H1 (cell line): ENCODE results near the gene GRID2. TPM values are rescaled to one million over a fixed set of nuclear protein-coding genes. Genes with fewer than 3 reads are reported as not detected.

ENCODE experiments used
- CTCF ChIA-PET: fragments of 300-600 bp; sonication (Branson Sonifier 250); formaldehyde crosslinking; loops from one replicate; lab custom pipeline; 2021; ENCODE audit not compliant: partially characterized antibody; lab: Charles Lee
- POLR2A ChIA-PET: fragments of 300-600 bp; sonication (Branson Sonifier 250); formaldehyde crosslinking; loops from one replicate; lab custom pipeline; 2021; ENCODE audit warnings: inconsistent platforms; ENCODE audit not compliant: partially characterized antibody; lab: Charles Lee
- DNase-seq, 2 experiments: peaks; one replicate each; pipeline versions ENCODE4 v3.0.0 to v3.0.0-alpha.2; 2010 to 2022; ENCODE audit warnings: low spot score in 2 of 2, low read depth in 1 of 2, mixed read lengths in 1 of 2
- FAIRE-seq: peaks from 2 replicates; lab custom pipeline; 2011; peaks lifted over from hg19 to GRCh38; lab: Jason Lieb, UNC
- H2AFZ ChIP-seq: 2 replicates; pipeline ENCODE4 v1.8.1; 2012; ENCODE audit warnings: low read length, inconsistent platforms
- H2AK5ac ChIP-seq: 2 replicates; pipeline ENCODE4 v1.6.1; 2013; ENCODE audit warnings: low read depth, low read length
- H2BK120ac ChIP-seq: replicated peaks from 2 replicates; pipeline ENCODE3; 2013; ENCODE audit warnings: low read depth, low read length, inconsistent platforms
- H2BK12ac ChIP-seq: 2 replicates; pipeline ENCODE4 v1.6.1; 2013; ENCODE audit warnings: low read depth, low read length
- H2BK15ac ChIP-seq: 2 replicates; pipeline ENCODE4 v1.6.1; 2013; ENCODE audit warnings: low read length
- H2BK20ac ChIP-seq: 2 replicates; pipeline ENCODE4 v1.6.1; 2013; ENCODE audit warnings: low read length
- H2BK5ac ChIP-seq: 2 replicates; pipeline ENCODE4 v1.6.1; 2013; ENCODE audit warnings: low read depth, low read length
- H3K14ac ChIP-seq: 2 replicates; pipeline ENCODE4 v1.6.1; 2013; ENCODE audit warnings: inconsistent platforms; ENCODE audit not compliant: insufficient read length
- H3K18ac ChIP-seq: 2 replicates; pipeline ENCODE4 v1.6.1; 2013; ENCODE audit warnings: low read length; ENCODE audit errors: extremely low read depth
- H3K23ac ChIP-seq: 2 replicates; pipeline ENCODE4 v1.6.1; 2013; ENCODE audit warnings: inconsistent platforms; ENCODE audit not compliant: insufficient read length
- H3K23me2 ChIP-seq: 2 replicates; pipeline ENCODE4 v1.6.1; 2013; ENCODE audit warnings: low read depth, low read length
- H3K27ac ChIP-seq: 2 replicates; pipeline ENCODE4 v1.6.1; 2011; ENCODE audit warnings: low read depth, low read length, inconsistent platforms
- H3K27me3 ChIP-seq, 4 experiments: replicated peaks in 1 of 4; 1 replicate in 1 of 4; 2 replicates in 3 of 4; pipeline versions ENCODE4 v1.6.1 to v1.8.1; 2011 to 2013; ENCODE audit warnings: low read length in 3 of 4, mild to moderate bottlenecking in 3 of 4, inconsistent platforms in 2 of 4, mixed read lengths in 2 of 4, moderate library complexity in 1 of 4; ENCODE audit not compliant: control insufficient read depth in 3 of 4, insufficient read depth in 3 of 4; ENCODE audit errors: extremely low read depth in 1 of 4
- H3K36me3 ChIP-seq, 4 experiments: 2 replicates each; pipeline versions ENCODE4 v1.6.1 to v1.8.1; 2011 to 2013; ENCODE audit warnings: mild to moderate bottlenecking in 4 of 4, low read length in 3 of 4, moderate library complexity in 2 of 4, control low read depth in 1 of 4, inconsistent platforms in 1 of 4; ENCODE audit not compliant: insufficient read depth in 4 of 4, control insufficient read depth in 2 of 4
- H3K4ac ChIP-seq: replicated peaks from 2 replicates; pipeline ENCODE3; 2013; ENCODE audit warnings: low read length, low read depth, mixed read lengths, inconsistent platforms; ENCODE audit not compliant: insufficient read length
- H3K4me1 ChIP-seq, 4 experiments: replicated peaks in 1 of 4; 1 replicate in 1 of 4; 2 replicates in 3 of 4; pipeline versions ENCODE4 v1.6.1 to v1.8.1; 2011 to 2013; ENCODE audit warnings: low read length in 3 of 4, inconsistent platforms in 2 of 4, mixed read lengths in 1 of 4; ENCODE audit not compliant: insufficient read depth in 4 of 4, control insufficient read depth in 3 of 4
- H3K4me2 ChIP-seq, 2 experiments: 2 replicates each; pipeline versions ENCODE4 v1.6.1 to v1.8.1; 2011 to 2013; ENCODE audit warnings: low read depth in 2 of 2, low read length in 2 of 2, control low read depth in 1 of 2, inconsistent platforms in 1 of 2, mild to moderate bottlenecking in 1 of 2; ENCODE audit not compliant: insufficient read depth in 1 of 2
- H3K4me3 ChIP-seq, 4 experiments: fragments of 200-600, 300-600 bp in 1 of 4; sonication (generic), shearing (Covaris generic), sonication (Bioruptor Twin) in 1 of 4; 2 replicates each; pipeline versions ENCODE4 v1.5.1 to v1.8.1; 2011 to 2016; ENCODE audit warnings: low read length in 4 of 4, low read depth in 3 of 4, control low read depth in 2 of 4, inconsistent platforms in 2 of 4, mild to moderate bottlenecking in 2 of 4, mixed read lengths in 1 of 4, moderate library complexity in 1 of 4; ENCODE audit not compliant: insufficient read depth in 2 of 4; ENCODE audit errors: extremely low read depth in 1 of 4
- H3K56ac ChIP-seq: replicated peaks from 2 replicates; pipeline ENCODE3; 2013; ENCODE audit warnings: low read depth, mild to moderate bottlenecking, mixed read lengths, low read length, inconsistent platforms; ENCODE audit not compliant: insufficient read length
- H3K79me1 ChIP-seq: 2 replicates; pipeline ENCODE4 v1.6.1; 2013; ENCODE audit warnings: low read depth, low read length, control low read depth
- H3K79me2 ChIP-seq, 2 experiments: 2 replicates each; pipeline versions ENCODE4 v1.6.1 to v1.8.1; 2012 to 2013; ENCODE audit warnings: low read length in 2 of 2, mild to moderate bottlenecking in 2 of 2, inconsistent platforms in 1 of 2; ENCODE audit not compliant: insufficient read depth in 2 of 2, control insufficient read depth in 1 of 2
- H3K9ac ChIP-seq, 4 experiments: replicated peaks in 1 of 4; 1 replicate in 1 of 4; 2 replicates in 3 of 4; pipeline versions ENCODE4 v1.6.1 to v1.8.1; 2011 to 2013; ENCODE audit warnings: low read depth in 3 of 4, low read length in 3 of 4, control low read depth in 2 of 4, mild to moderate bottlenecking in 2 of 4, moderate library complexity in 2 of 4, inconsistent platforms in 1 of 4; ENCODE audit errors: extremely low read depth in 1 of 4
- H3K9me3 ChIP-seq, 2 experiments: 2 replicates each; pipeline versions ENCODE4 v1.6.1 to v1.8.1; 2012 to 2013; ENCODE audit warnings: mild to moderate bottlenecking in 2 of 2, moderate library complexity in 2 of 2, control low read depth in 1 of 2, inconsistent platforms in 1 of 2, low read depth in 1 of 2, low read length in 1 of 2, mixed read lengths in 1 of 2; ENCODE audit not compliant: insufficient read depth in 2 of 2
- H4K20me1 ChIP-seq, 2 experiments: replicated peaks in 1 of 2; 2 replicates each; pipeline versions ENCODE3 to v1.8.1; 2011 to 2013; ENCODE audit warnings: inconsistent platforms in 2 of 2, low read length in 2 of 2, mild to moderate bottlenecking in 1 of 2; ENCODE audit not compliant: insufficient read depth in 2 of 2, control insufficient read depth in 1 of 2
- H4K5ac ChIP-seq: 2 replicates; pipeline ENCODE4 v1.6.1; 2013; ENCODE audit warnings: low read length, low read depth, mixed read lengths, inconsistent platforms; ENCODE audit not compliant: insufficient read length
- H4K8ac ChIP-seq: 2 replicates; pipeline ENCODE4 v1.8.0; 2013; ENCODE audit warnings: mild to moderate bottlenecking, moderate library complexity, low read length, inconsistent platforms; ENCODE audit not compliant: insufficient read depth; ENCODE audit errors: extremely low read depth
- H4K91ac ChIP-seq: replicated peaks from 2 replicates; pipeline ENCODE3; 2013; ENCODE audit warnings: low read length, mixed read lengths, inconsistent platforms; ENCODE audit not compliant: insufficient read length
- ATF3 ChIP-seq: IDR thresholded peaks from 2 replicates; pipeline ENCODE4 v1.6.1; 2011; ENCODE audit warnings: low read depth, mild to moderate bottlenecking, low read length; ENCODE audit not compliant: insufficient read depth
- CEBPB ChIP-seq: IDR thresholded peaks from 2 replicates; pipeline ENCODE4 v1.6.1; 2012; ENCODE audit warnings: low read depth, low read length
- CTBP2 ChIP-seq: IDR thresholded peaks from 2 replicates; pipeline ENCODE4 v1.7.0; 2011; ENCODE audit warnings: borderline replicate concordance, mild to moderate bottlenecking, moderate library complexity, mixed read lengths, low read length; ENCODE audit not compliant: insufficient read depth, insufficient read length
- EZH2 ChIP-seq: fragments of 200-600 bp; sonication (generic); IDR thresholded peaks from 2 replicates; pipeline ENCODE4 v1.7.1; 2012; ENCODE audit warnings: low read depth, mild to moderate bottlenecking, moderate library complexity, low read length, inconsistent platforms; ENCODE audit not compliant: severe bottlenecking
- HDAC6 ChIP-seq: IDR thresholded peaks from one replicate; pipeline ENCODE4 v1.7.1; 2012; ENCODE audit warnings: low read depth, mild to moderate bottlenecking, inconsistent platforms, low read length, moderate library complexity
- KDM5A ChIP-seq: fragments of 200-600 bp; IDR thresholded peaks from 2 replicates; pipeline ENCODE4 v1.7.1; 2012; ENCODE audit warnings: mild to moderate bottlenecking, low read length, inconsistent platforms, mixed read lengths
- RNF2 ChIP-seq: fragments of 200-900, 300-1000 bp; sonication (generic); IDR thresholded peaks from 2 replicates; pipeline ENCODE4 v1.7.1; 2016; ENCODE audit warnings: borderline replicate concordance, low read depth, mild to moderate bottlenecking, antibody characterized with exemption, low read length; ENCODE audit not compliant: poor library complexity, severe bottlenecking; ENCODE audit errors: missing control alignments
- SAP30 ChIP-seq: fragments of 300-600 bp; sonication (generic); IDR thresholded peaks from 2 replicates; pipeline ENCODE4 v1.7.1; 2012; ENCODE audit warnings: low read length, moderate library complexity, mild to moderate bottlenecking, inconsistent platforms; ENCODE audit not compliant: insufficient read depth, insufficient replicate concordance
- SUZ12 ChIP-seq: fragments of 200-600 bp; sonication (generic); IDR thresholded peaks from 2 replicates; pipeline ENCODE4 v1.6.1; 2012; ENCODE audit warnings: mild to moderate bottlenecking, inconsistent platforms, low read length, moderate library complexity, mixed read lengths
- YY1 ChIP-seq: IDR thresholded peaks from 2 replicates; pipeline ENCODE4 v1.6.1; 2011; ENCODE audit warnings: low read depth, mild to moderate bottlenecking, low read length
- WGBS, 2 experiments: shearing (Covaris generic) in 1 of 2; methylation state at CpG; one replicate each; pipeline versions ENCODE4 v1.1.6 to v1.1.7; 2013 to 2015; ENCODE audit warnings: low lambda C conversion rate in 2 of 2, mixed read lengths in 2 of 2, inconsistent platforms in 1 of 2, low coverage in 1 of 2, missing lambda C conversion rate in 1 of 2; ENCODE audit not compliant: insufficient replicate concordance in 2 of 2, insufficient coverage in 1 of 2, insufficient read length in 1 of 2; ENCODE audit errors: extremely low coverage in 1 of 2, missing lambda C conversion rate in 1 of 2; 5-methylcytosine and 5-hydroxymethylcytosine counted together
- polyA plus RNA-seq, 7 experiments: library from polyadenylated mRNA; depleted of rRNA in 3 of 7; stranded (reverse) in 5 of 7; unstranded in 2 of 7; fragments of >200 nt in 5 of 7; fragments of 200-250 nt in 2 of 7; gene quantifications; 1 replicate in 5 of 7; 2 replicates in 1 of 7; 4 replicates in 1 of 7; pipeline versions ENCODE4 v1.2.1 to v1.2.3, GENCODE V29; 2011 to 2013; ENCODE audit warnings: missing spikeins in 2 of 7, mixed read lengths in 2 of 7
- total RNA-seq: library from RNA; stranded (reverse); fragmentation: NEBNext Ultra II Directional; extraction: Animal tissue kit (Norgen Biotek cat#: 25700); gene quantifications from 2 replicates; pipeline ENCODE4 v1.2.1, GENCODE V29; 2021
- TF ChIP-seq, protein P1 (sequence below): IDR thresholded peaks from 2 replicates; pipeline ENCODE4 v1.6.1; 2012; ENCODE audit warnings: low read length, inconsistent platforms

The GRID2 gene
- total and polyA plus RNA-seq, 2 of the 8 experiments (the other 6 are each of a cell fraction or from before 2014, with no cell fraction given), result 31.1 to 81.9 TPM

GRCh38 chr4:93396272-93396671 is 1092.5 kb downstream of the GRID2 start:
- FAIRE-seq (no peak), DNase-seq (no peak)
- Histone ChIP-seq H3K27ac (no peak overlapping the region), H2BK20ac (no peak overlapping the region), H4K20me1 (no peaks in the 10 kb centered on the region), H3K79me2 (no peaks in the 10 kb centered on the region), H3K18ac (no peak overlapping the region), H3K4me1 (no peaks in the 10 kb centered on the region), H2AFZ (no peak overlapping the region), H3K14ac (no peak overlapping the region), H3K36me3 (peaks cover 0 to 3% (median 0%) of the 10 kb centered on the region in 4 experiments; a peak in 2 of 8 replicates), H3K4me2 (no peak overlapping the region), H4K5ac (no peak overlapping the region), H3K79me1 (no peaks in the 10 kb centered on the region), H3K4ac (no peak overlapping the region), H3K4me3 (no peak overlapping the region), H4K8ac (no peak overlapping the region), H2BK120ac (no peak overlapping the region), H3K23me2 (no peaks in the 10 kb centered on the region), H3K9me3 (no peaks in the 10 kb centered on the region), H3K9ac (no peak overlapping the region), H3K23ac (no peak overlapping the region), H2BK5ac (no peak overlapping the region), H2BK15ac (no peak overlapping the region), H2AK5ac (no peak overlapping the region), H2BK12ac (no peak overlapping the region), H3K56ac (no peak overlapping the region), H3K27me3 (no peaks in the 10 kb centered on the region), H4K91ac (no peak overlapping the region)
- WGBS, 2 experiments, result 91% methylated on average over 1 of the region's 1 CpG; no CpG with 5 or more reads in 1 of the 2 experiments
- ChIA-PET CTCF (no interaction called here), POLR2A (no interaction called here)
- TF ChIP-seq CEBPB (no peak), HDAC6 (no peak), SUZ12 (no peak), ATF3 (no peak), CTBP2 (no peak), KDM5A (no peak), YY1 (no peak), RNF2 (no peak), EZH2 (no peak), SAP30 (no peak)
- TF ChIP-seq, protein P1, sequence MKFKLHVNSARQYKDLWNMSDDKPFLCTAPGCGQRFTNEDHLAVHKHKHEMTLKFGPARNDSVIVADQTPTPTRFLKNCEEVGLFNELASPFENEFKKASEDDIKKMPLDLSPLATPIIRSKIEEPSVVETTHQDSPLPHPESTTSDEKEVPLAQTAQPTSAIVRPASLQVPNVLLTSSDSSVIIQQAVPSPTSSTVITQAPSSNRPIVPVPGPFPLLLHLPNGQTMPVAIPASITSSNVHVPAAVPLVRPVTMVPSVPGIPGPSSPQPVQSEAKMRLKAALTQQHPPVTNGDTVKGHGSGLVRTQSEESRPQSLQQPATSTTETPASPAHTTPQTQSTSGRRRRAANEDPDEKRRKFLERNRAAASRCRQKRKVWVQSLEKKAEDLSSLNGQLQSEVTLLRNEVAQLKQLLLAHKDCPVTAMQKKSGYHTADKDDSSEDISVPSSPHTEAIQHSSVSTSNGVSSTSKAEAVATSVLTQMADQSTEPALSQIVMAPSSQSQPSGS, result no peak
